CD14-positive monocyte (primary cell): ENCODE results near the gene CAMK2N2. TPM values are rescaled to one million over a fixed set of nuclear protein-coding genes. Genes with fewer than 3 reads are reported as not detected.
"Not testable (repeated sequence)": the region's sequence is repeated elsewhere in the genome, so short reads cannot be mapped to it uniquely, and the experiment has no call there.

Source experiments
- DNase-seq, 3 donors: peaks; one replicate each; pipeline ENCODE4 v3.0.0-alpha.2; 2011 to 2022
- H2AFZ ChIP-seq: 2 replicates; pipeline ENCODE4 v1.6.0; 2012; ENCODE audit warnings: mild to moderate bottlenecking, low read depth, low read length, inconsistent platforms; ENCODE audit not compliant: insufficient read depth, poor library complexity, severe bottlenecking
- H3K27ac ChIP-seq, 2 donors: 1 replicate in 1 of 2; 2 replicates in 1 of 2; pipeline ENCODE4 v1.5.1; 2012 to 2013; ENCODE audit warnings: low read length in 2 of 2, control low read depth in 1 of 2, inconsistent platforms in 1 of 2, low read depth in 1 of 2, mild to moderate bottlenecking in 1 of 2
- H3K27me3 ChIP-seq, 2 donors: one replicate each; pipeline versions ENCODE4 v1.6.0 to v1.6.1; 2011 to 2013; ENCODE audit warnings: low read length in 2 of 2; ENCODE audit not compliant: control insufficient read depth in 2 of 2, insufficient read depth in 2 of 2
- H3K36me3 ChIP-seq, 2 donors: replicated peaks in 1 of 2; 1 replicate in 1 of 2; 2 replicates in 1 of 2; pipeline versions ENCODE4 v1.5.1 to v1.6.1; 2012 to 2013; ENCODE audit warnings: low read length in 2 of 2, control low read depth in 1 of 2, inconsistent platforms in 1 of 2, mild to moderate bottlenecking in 1 of 2; ENCODE audit not compliant: insufficient read depth in 2 of 2, control insufficient read depth in 1 of 2
- H3K4me1 ChIP-seq, 2 donors: 1 replicate in 1 of 2; 2 replicates in 1 of 2; pipeline versions ENCODE4 v1.5.1 to v1.6.1; 2012 to 2013; ENCODE audit warnings: low read length in 2 of 2, control low read depth in 1 of 2, inconsistent platforms in 1 of 2, mild to moderate bottlenecking in 1 of 2, moderate library complexity in 1 of 2; ENCODE audit not compliant: insufficient read depth in 2 of 2, control insufficient read depth in 1 of 2
- H3K4me2 ChIP-seq: replicated peaks from 2 replicates; pipeline ENCODE3; 2012; ENCODE audit warnings: low read length, moderate library complexity, mild to moderate bottlenecking; ENCODE audit not compliant: poor library complexity, severe bottlenecking; ENCODE audit errors: extremely low read depth
- H3K4me3 ChIP-seq, 3 experiments: fragments of 200-600 bp in 1 of 3; sonication (generic) in 1 of 3; replicated peaks in 1 of 3; 1 replicate in 2 of 3; 2 replicates in 1 of 3; pipeline ENCODE4 v1.5.1; 2011 to 2013; ENCODE audit warnings: low read length in 3 of 3, mild to moderate bottlenecking in 3 of 3, control low read depth in 2 of 3, low read depth in 2 of 3, inconsistent platforms in 1 of 3, moderate library complexity in 1 of 3
- H3K79me2 ChIP-seq: 2 replicates; pipeline ENCODE4 v1.6.0; 2012; ENCODE audit warnings: mild to moderate bottlenecking, control low read depth, inconsistent platforms, low read length, moderate library complexity; ENCODE audit not compliant: insufficient read depth
- H3K9ac ChIP-seq: 2 replicates; pipeline ENCODE4 v1.6.0; 2017; ENCODE audit warnings: low read length, mild to moderate bottlenecking; ENCODE audit not compliant: insufficient read depth, poor library complexity, severe bottlenecking
- H3K9me3 ChIP-seq, 2 donors: replicated peaks in 1 of 2; 1 replicate in 1 of 2; 2 replicates in 1 of 2; pipeline versions ENCODE4 v1.5.1 to v1.6.1; 2012 to 2013; ENCODE audit warnings: low read length in 2 of 2, control low read depth in 1 of 2; ENCODE audit not compliant: control insufficient read depth in 1 of 2, insufficient read depth in 1 of 2
- H4K20me1 ChIP-seq: 2 replicates; pipeline ENCODE4 v1.6.0; 2012; ENCODE audit warnings: mild to moderate bottlenecking, low read length, control low read depth, moderate library complexity; ENCODE audit not compliant: insufficient read depth
- H3K27ac Mint-ChIP-seq, 7 donors: one replicate each; pipeline ENCODE4 v1.8.0; 2020; ENCODE audit warnings: mild to moderate bottlenecking in 7 of 7, mixed read lengths in 7 of 7, moderate library complexity in 6 of 7, inconsistent platforms in 2 of 7
- H3K27me3 Mint-ChIP-seq, 3 donors: one replicate each; pipeline ENCODE4 v1.8.0; 2021 to 2022; ENCODE audit warnings: low read depth in 3 of 3, mild to moderate bottlenecking in 3 of 3, mixed read lengths in 3 of 3, moderate library complexity in 3 of 3, inconsistent platforms in 1 of 3
- H3K36me3 Mint-ChIP-seq, 2 donors: one replicate each; pipeline ENCODE4 v1.8.0; 2020; ENCODE audit warnings: mixed read lengths in 2 of 2, inconsistent platforms in 1 of 2, mild to moderate bottlenecking in 1 of 2
- H3K4me1 Mint-ChIP-seq: one replicate; pipeline ENCODE4 v1.8.0; 2020; ENCODE audit warnings: mild to moderate bottlenecking, mixed read lengths
- H3K4me3 Mint-ChIP-seq, 2 donors: one replicate each; pipeline ENCODE4 v1.8.0; 2020; ENCODE audit warnings: mild to moderate bottlenecking in 2 of 2, mixed read lengths in 2 of 2, moderate library complexity in 1 of 2
- H3K9me3 Mint-ChIP-seq, 7 donors: one replicate each; pipeline ENCODE4 v1.8.0; 2020 to 2022; ENCODE audit warnings: mixed read lengths in 7 of 7, mild to moderate bottlenecking in 6 of 7, moderate library complexity in 6 of 7, inconsistent platforms in 2 of 7
- WGBS: methylation state at CpG from one replicate; pipeline ENCODE4 v1.1.5; 2013; ENCODE audit warnings: missing lambda C conversion rate; ENCODE audit not compliant: insufficient coverage; 5-methylcytosine and 5-hydroxymethylcytosine counted together
- intact Hi-C, 2 donors: fragments of 100-400 bp; cut with micrococcal nuclease; formaldehyde crosslinking; loops; one replicate each; pipeline versions ENCODE4 v1.15.0 to v1.15.1; 2023
- polyA plus RNA-seq, 3 donors: library from polyadenylated mRNA; depleted of rRNA in 1 of 3; unstranded in 2 of 3; stranded (reverse) in 1 of 3; fragments of 300-500 nt in 2 of 3; fragments of >200 nt in 1 of 3; fragmentation: Illumina TruSeq in 2 of 3; gene quantifications; 1 replicate in 2 of 3; 2 replicates in 1 of 3; pipeline ENCODE4 v1.2.3, GENCODE V29; 2012 to 2021
- TF ChIP-seq, protein P1 (sequence below): fragments of 200-600 bp; IDR thresholded peaks from one replicate; pipeline ENCODE4 v1.8.0; 2022; ENCODE audit warnings: antibody characterized with exemption, mild to moderate bottlenecking

Gene CAMK2N2
- polyA plus RNA-seq, 3 donors, result not detected

DNA sequence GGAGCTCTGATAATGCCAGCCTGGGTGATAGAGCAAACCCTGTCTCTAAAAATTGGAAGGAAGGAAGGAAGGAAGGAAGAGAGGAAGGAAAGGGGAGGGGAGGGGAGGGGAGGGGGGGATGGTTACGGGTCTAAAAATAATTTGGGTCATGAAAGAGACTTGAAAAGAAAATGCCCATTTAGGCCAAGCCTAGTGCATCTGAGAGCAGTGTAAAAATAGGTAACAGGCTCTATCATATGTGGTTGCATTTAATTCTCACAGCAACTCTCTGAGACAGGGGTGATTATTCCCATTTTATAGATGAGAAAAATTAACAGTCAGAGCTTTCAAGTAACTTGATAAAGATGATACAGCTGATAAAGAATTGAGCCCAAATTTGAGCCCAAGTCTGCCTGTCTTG, 10.9 kb upstream of the CAMK2N2 start:
- no peak overlapping the region for H3K9ac ChIP-seq
- no peaks in the 10 kb centered on the region for H4K20me1 ChIP-seq
- H2AFZ ChIP-seq, result no peak overlapping the region
- H3K27ac ChIP-seq, result no peak overlapping the region
- no peaks in the 10 kb centered on the region for H3K36me3 ChIP-seq
- H3K27me3 ChIP-seq, result peaks cover 24 to 56% of the 10 kb centered on the region in 2 donors
- peaks cover 0 to 5% of the 10 kb centered on the region in 2 donors for H3K36me3 Mint-ChIP-seq
- no peaks in the 10 kb centered on the region for H3K4me1 ChIP-seq
- peak overlapping the region in 1 of 2 donors; percentile 63 for H3K4me3 Mint-ChIP-seq
- intact Hi-C loops, result no loop called here
- no peak for DNase-seq
- no peak overlapping the region for H3K27ac Mint-ChIP-seq
- WGBS, result 14% methylated on average over 1 of the region's 1 CpG
- no peak overlapping the region for H3K4me3 ChIP-seq
- H3K27me3 Mint-ChIP-seq, result peaks cover 51 to 79% (median 66%) of the 10 kb centered on the region in 3 donors
- H3K9me3 Mint-ChIP-seq, result peaks cover 1 to 11% (median 5%) of the 10 kb centered on the region in 7 donors
- peaks cover 2% of the 10 kb centered on the region for H3K4me1 Mint-ChIP-seq
- no peak overlapping the region for H3K4me2 ChIP-seq
- peaks cover 0 to 10% of the 10 kb centered on the region in 2 donors for H3K9me3 ChIP-seq
- TF ChIP-seq, protein P1, sequence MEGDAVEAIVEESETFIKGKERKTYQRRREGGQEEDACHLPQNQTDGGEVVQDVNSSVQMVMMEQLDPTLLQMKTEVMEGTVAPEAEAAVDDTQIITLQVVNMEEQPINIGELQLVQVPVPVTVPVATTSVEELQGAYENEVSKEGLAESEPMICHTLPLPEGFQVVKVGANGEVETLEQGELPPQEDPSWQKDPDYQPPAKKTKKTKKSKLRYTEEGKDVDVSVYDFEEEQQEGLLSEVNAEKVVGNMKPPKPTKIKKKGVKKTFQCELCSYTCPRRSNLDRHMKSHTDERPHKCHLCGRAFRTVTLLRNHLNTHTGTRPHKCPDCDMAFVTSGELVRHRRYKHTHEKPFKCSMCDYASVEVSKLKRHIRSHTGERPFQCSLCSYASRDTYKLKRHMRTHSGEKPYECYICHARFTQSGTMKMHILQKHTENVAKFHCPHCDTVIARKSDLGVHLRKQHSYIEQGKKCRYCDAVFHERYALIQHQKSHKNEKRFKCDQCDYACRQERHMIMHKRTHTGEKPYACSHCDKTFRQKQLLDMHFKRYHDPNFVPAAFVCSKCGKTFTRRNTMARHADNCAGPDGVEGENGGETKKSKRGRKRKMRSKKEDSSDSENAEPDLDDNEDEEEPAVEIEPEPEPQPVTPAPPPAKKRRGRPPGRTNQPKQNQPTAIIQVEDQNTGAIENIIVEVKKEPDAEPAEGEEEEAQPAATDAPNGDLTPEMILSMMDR, result no peak
- H3K79me2 ChIP-seq, result no peaks in the 10 kb centered on the region

DNA sequence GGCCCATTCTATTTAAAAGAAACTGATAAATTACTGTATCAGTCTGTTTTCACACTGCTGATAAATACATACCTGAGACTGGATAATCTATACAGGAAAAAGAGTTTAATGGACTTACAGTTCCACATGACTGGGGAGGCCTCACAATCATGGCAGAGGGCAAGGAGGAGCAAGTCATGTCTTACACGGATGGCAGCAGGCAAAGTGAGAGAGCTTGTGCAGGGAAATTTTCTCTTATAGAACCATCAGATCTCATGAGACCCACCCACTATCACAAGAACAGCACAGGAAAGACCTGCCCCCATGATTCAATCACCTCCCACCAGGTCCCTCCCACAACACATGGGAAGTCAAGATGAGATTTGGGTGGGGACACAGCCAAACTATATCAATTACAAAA, 5.9 kb upstream of the CAMK2N2 start:
- H3K4me1 Mint-ChIP-seq, H3K79me2 ChIP-seq, intact Hi-C loops, DNase-seq, H2AFZ ChIP-seq, H3K4me2 ChIP-seq, H3K9me3 ChIP-seq, H3K36me3 Mint-ChIP-seq, H3K4me1 ChIP-seq, H3K36me3 ChIP-seq, H4K20me1 ChIP-seq, H3K27ac ChIP-seq, H3K4me3 Mint-ChIP-seq, H3K27ac Mint-ChIP-seq, H3K4me3 ChIP-seq, H3K9ac ChIP-seq: not testable (repeated sequence)
- no CpG with 5 or more reads among the region's 1 CpG for WGBS
- Mint-ChIP-seq H3K27me3 (peaks cover 51 to 78% (median 64%) of the 10 kb centered on the region in 3 donors), H3K9me3 (peaks cover 3 to 18% (median 10%) of the 10 kb centered on the region in 7 donors)
- peaks cover 15 to 47% of the 10 kb centered on the region in 2 donors for H3K27me3 ChIP-seq
